ENCODE measurements around the gene PPP4R3A.
A peak's percentile ranks its signal among the peaks of the same experiment; 100 is the strongest.

Gene PPP4R3A

DNA sequence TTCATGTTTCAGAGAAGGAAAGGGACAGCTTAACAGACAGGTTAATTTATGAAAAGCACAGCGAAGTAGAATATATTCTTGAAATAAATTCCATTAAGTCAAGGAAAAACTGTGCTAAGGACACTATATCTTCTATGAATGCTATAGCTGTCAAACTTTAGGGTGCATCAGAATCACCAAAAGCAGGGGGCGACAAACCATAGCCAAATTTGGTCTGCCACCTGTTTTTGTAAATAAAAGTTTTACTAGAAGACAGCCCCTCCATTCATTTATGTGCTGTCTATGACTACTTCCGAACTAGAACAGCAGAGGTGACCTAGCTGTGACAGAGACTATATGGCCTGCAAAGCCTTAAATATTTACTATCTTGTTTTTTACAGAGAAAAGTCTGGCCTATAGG lies 25.9 kb downstream of the PPP4R3A start:
- peak overlapping the region; percentile 78 for H3K27ac Mint-ChIP-seq
- H3K4me1 Mint-ChIP-seq (ENCODE audit: low read depth) = peaks cover 64% of the 10 kb centered on the region
- H3K9me3 Mint-ChIP-seq (ENCODE audit: low read depth) = no peaks in the 10 kb centered on the region

DNA sequence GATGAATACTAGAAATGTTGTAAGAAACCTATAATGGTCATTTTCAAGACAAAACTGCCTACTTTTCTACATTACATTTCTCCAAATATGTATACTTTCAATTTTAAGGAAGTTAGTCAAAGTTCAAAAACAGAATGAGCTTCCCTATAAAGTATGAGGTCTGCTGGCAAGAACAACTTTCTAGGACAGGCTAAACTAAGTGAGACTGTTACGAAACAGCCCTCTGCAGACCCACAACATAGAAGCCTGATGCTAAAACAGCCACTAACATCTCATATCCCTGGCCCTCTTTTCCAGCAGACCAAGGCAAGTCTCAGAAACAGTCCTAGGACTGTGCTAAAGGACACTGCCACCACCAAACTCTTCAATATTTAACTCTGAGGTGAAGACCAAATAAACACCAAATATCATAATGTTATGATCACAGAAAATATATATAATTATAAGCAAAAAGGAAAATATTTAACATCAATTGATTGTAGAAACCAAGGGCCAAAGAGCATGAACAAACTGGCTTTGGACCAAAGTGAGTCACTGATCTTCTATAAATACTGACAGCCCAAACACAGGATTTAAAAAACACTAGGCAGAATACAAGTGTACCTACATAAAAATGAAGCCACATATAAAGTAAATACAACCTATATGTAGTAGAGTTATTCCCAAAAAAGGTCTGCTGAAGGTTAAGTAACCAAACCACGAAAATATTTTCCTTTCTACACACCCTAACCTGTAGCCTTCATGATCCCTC lies 27.7 kb downstream of the PPP4R3A start:
- Mint-ChIP-seq H3K9me3 (ENCODE audit: low read depth) (no peaks in the 10 kb centered on the region), H3K36me3 (peaks cover 19% of the 10 kb centered on the region), H3K27me3 (no peaks in the 10 kb centered on the region), H3K4me1 (ENCODE audit: low read depth) (peaks cover 68% of the 10 kb centered on the region), H3K4me3 (no peak overlapping the region), H3K27ac (no peak overlapping the region)

More for the DNA sequence above, 25.9 kb downstream of the PPP4R3A start:
- Mint-ChIP-seq H3K4me3 (no peak overlapping the region), H3K36me3 (peaks cover 19% of the 10 kb centered on the region), H3K27me3 (no peaks in the 10 kb centered on the region)

DNA sequence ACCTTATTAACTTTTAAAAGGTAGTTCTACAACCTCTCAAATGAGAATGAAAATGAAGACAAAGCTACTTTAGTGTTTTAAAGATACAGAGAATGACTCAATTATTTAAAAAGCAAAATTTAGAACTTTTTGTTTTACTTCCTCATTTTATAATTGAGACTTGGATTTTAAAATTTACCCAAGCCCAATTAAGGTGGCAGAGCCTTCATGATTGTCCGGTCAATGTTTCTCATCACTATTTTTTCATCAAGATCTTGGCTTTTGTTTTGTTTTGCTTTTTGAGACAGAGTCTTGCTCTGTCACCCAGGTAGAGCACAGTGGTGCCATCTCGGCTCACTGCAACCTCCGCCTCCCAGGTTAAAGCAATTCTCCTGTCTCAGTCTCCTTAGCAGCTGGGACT lies 32.7 kb downstream of the PPP4R3A start:
- no peaks in the 10 kb centered on the region for H3K9me3 Mint-ChIP-seq (ENCODE audit: low read depth)
- peaks cover 38% of the 10 kb centered on the region for H3K4me1 Mint-ChIP-seq (ENCODE audit: low read depth)
- H3K4me3 Mint-ChIP-seq = no peak overlapping the region
- H3K27ac Mint-ChIP-seq = peak overlapping the region; percentile 36
- no peaks in the 10 kb centered on the region for H3K27me3 Mint-ChIP-seq
- peaks cover 12% of the 10 kb centered on the region for H3K36me3 Mint-ChIP-seq

DNA sequence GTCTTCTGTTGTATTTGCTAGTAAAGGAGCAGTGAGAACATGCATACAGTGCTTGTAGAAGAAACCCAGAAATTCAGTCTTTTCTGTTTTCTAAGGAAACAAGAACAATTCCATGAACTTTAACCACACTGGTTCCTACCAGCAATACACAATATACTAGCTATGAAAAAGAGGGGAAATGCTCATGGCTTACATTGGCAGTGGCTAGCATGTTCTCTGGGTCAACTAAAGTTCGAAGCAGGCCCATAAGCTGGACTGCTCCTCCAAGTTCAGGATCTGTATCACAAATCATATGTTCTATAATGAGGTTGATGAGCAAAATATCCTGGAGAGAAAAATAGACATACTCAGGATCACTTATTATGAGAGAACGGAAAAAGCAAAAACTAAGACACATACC lies 37.1 kb downstream of the PPP4R3A start:
- no peak overlapping the region for H3K4me3 Mint-ChIP-seq
- peak overlapping the region; percentile 18 for H3K27ac Mint-ChIP-seq

DNA sequence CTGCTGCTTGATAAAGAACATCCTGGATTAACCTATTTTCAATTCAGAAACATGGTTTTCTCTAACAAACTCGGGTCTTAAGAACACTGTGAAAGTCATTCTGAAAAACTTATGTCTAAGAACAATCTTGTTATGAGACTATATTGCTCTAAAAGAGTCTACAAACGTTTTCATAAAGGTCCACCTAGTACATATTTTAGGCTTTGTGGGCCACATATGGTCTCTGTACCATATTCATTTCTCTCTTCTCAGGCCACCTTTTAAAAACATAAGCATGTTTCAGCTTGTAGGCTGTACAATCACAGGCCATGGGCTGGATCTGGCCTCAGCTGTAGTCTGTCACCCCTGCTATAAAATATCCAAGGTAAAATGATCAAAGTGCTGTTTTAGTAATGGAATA lies 39.9 kb downstream of the PPP4R3A start:
- Mint-ChIP-seq H3K27me3 (no peaks in the 10 kb centered on the region), H3K4me3 (no peak overlapping the region), H3K36me3 (peaks cover 14% of the 10 kb centered on the region), H3K27ac (peak overlapping the region; percentile 77), H3K4me1 (ENCODE audit: low read depth) (peaks cover 13% of the 10 kb centered on the region), H3K9me3 (ENCODE audit: low read depth) (no peaks in the 10 kb centered on the region)

More for the DNA sequence above, 37.1 kb downstream of the PPP4R3A start:
- Mint-ChIP-seq H3K36me3 (peaks cover 14% of the 10 kb centered on the region), H3K4me1 (ENCODE audit: low read depth) (peaks cover 10% of the 10 kb centered on the region), H3K27me3 (no peaks in the 10 kb centered on the region), H3K9me3 (ENCODE audit: low read depth) (no peaks in the 10 kb centered on the region)

DNA sequence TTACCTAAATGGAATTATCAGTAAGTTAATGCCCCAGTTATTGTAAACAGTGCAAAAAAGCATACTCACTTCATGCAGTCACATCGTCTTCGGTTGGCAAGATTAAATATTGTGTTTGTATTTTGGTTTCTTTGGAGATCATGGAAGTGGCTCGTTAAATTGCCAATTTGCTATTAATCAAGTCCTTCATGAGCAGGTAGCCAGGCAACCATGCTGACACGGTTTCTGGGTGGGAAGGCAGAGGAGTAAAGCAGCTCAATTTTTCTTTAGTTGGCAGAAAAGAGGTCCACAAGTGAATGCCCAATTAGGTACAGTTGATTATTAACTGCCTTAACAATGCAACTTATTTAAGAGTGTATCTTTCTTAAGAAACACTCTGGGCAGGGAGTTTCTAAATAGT lies 43.9 kb downstream of the PPP4R3A start:
- Mint-ChIP-seq H3K4me3 (no peak overlapping the region), H3K27me3 (no peaks in the 10 kb centered on the region), H3K4me1 (ENCODE audit: low read depth) (peaks cover 20% of the 10 kb centered on the region), H3K27ac (peak overlapping the region; percentile 88), H3K9me3 (ENCODE audit: low read depth) (no peaks in the 10 kb centered on the region), H3K36me3 (peaks cover 12% of the 10 kb centered on the region)

DNA sequence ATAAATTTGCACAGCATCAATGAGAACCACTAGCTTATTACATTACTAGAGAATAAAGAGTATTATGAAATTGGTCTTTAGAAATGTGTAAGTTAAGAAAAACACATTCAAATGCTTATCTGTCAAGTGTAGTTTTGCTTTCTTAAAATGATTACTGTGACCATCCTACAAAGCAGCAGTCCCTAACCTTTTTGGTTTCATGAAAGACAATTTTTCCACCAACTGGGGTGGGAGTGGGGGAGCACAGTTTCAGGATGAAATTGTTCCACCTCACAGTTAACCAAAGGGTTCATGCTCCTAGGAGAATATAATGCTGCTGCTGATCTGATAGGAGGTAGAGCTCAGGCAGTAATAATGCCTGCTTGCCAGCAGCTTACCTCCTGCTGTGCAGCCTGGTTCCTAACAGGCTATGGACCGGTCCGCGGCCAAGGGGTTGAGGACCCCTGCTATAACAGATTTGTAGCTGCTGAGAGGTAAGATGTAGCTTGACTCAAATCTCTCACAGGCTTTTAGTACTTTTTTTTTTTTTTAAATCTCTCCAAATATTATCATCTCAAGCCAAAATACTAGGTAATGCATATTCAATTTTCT lies 45.4 kb downstream of the PPP4R3A start:
- H3K9me3 Mint-ChIP-seq (ENCODE audit: low read depth) = no peaks in the 10 kb centered on the region
- peaks cover 20% of the 10 kb centered on the region for H3K4me1 Mint-ChIP-seq (ENCODE audit: low read depth)
- no peaks in the 10 kb centered on the region for H3K27me3 Mint-ChIP-seq
- H3K4me3 Mint-ChIP-seq = no peak overlapping the region
- peaks cover 3% of the 10 kb centered on the region for H3K36me3 Mint-ChIP-seq
- H3K27ac Mint-ChIP-seq = peak overlapping the region; percentile 88

DNA sequence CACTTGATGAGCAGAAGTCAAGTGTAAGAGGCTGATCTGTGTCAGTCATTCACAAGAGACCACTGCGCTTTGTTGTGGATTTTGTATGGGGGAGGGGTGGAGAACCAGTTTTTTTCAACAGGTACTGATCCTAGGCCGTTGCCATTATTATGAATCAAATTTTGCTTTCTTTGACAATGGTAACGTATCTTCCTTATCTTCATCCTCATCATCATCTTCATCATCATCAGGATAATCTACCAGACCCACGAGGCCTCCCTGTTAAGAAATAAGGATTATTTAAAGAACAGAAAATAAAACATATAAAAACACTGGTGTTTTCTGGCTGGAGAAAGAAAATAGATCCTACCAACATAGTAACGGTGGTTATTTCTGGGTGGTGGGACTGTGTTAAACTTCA lies 51.5 kb downstream of the PPP4R3A start:
- peak overlapping the region; percentile 72 for H3K27ac Mint-ChIP-seq
- peaks cover 25% of the 10 kb centered on the region for H3K4me1 Mint-ChIP-seq (ENCODE audit: low read depth)
- no peak overlapping the region for H3K4me3 Mint-ChIP-seq
- peaks cover 2% of the 10 kb centered on the region for H3K36me3 Mint-ChIP-seq
- no peaks in the 10 kb centered on the region for H3K9me3 Mint-ChIP-seq (ENCODE audit: low read depth)
- H3K27me3 Mint-ChIP-seq = no peaks in the 10 kb centered on the region

DNA sequence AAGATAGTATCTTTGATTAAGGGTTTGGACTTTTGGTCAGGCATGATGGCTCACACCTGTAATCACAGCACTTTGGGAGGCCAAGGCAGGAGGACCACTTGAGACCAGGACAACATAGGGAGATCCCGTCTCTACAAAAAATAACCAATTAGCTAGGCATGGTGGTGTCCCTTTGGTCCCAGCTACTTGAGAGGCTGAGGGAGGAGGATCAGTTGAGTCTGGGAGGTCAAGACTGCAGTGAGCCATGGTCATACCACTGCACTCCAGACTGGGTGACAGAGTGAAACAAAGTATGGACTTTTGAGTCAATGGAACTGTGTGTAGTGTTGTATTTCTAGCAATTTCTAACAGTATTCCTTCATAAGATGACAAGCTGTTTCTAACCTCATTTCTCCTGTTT lies 53.8 kb downstream of the PPP4R3A start:
- Mint-ChIP-seq H3K27ac (peak overlapping the region; percentile 78), H3K27me3 (no peaks in the 10 kb centered on the region), H3K36me3 (peaks cover 2% of the 10 kb centered on the region), H3K4me3 (no peak overlapping the region), H3K4me1 (ENCODE audit: low read depth) (peaks cover 32% of the 10 kb centered on the region), H3K9me3 (ENCODE audit: low read depth) (no peaks in the 10 kb centered on the region)

DNA sequence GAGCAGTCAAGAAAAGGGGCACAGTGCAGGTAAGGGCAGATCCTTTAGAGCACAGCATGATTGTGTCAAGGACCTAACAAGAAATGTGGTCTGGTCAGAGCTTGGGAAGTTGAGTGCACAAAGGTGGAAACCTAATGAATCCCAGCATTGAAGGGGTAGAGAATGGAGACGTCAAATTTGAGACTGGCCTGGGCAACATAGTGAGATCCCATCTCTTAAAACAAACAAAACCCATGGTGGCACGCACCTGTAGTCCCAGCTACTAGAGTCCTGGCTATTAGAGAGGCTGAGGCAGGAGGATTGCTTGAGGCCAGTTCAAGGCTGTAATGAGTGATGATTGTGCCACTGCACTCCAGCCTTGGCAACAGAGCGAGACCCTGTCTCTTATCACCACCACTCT lies 55.5 kb downstream of the PPP4R3A start:
- peaks cover 2% of the 10 kb centered on the region for H3K36me3 Mint-ChIP-seq
- peaks cover 32% of the 10 kb centered on the region for H3K4me1 Mint-ChIP-seq (ENCODE audit: low read depth)
- no peaks in the 10 kb centered on the region for H3K27me3 Mint-ChIP-seq
- peak overlapping the region; percentile 0 for H3K4me3 Mint-ChIP-seq
- H3K9me3 Mint-ChIP-seq (ENCODE audit: low read depth) = no peaks in the 10 kb centered on the region
- peak overlapping the region; percentile 61 for H3K27ac Mint-ChIP-seq

DNA sequence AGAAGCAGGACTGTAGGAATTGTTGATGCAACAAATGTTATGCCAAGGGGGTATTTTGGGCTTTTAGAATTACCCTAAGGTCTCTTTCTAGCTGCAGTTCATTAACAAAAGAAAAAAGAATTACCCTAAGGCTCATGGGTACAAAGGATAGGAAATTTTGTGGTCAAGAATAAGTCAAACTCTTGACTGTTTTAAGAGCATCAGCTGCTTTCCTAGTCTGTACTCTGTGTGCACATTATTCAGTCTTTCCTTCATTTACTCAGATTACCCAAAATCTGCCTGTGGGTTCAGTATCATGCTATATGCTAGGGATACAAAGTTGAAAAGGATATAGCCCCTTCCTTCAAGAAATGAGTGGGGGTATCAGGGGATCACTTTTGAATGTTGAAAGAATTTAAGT lies 56.0 kb downstream of the PPP4R3A start:
- H3K9me3 Mint-ChIP-seq (ENCODE audit: low read depth) = no peaks in the 10 kb centered on the region

DNA sequence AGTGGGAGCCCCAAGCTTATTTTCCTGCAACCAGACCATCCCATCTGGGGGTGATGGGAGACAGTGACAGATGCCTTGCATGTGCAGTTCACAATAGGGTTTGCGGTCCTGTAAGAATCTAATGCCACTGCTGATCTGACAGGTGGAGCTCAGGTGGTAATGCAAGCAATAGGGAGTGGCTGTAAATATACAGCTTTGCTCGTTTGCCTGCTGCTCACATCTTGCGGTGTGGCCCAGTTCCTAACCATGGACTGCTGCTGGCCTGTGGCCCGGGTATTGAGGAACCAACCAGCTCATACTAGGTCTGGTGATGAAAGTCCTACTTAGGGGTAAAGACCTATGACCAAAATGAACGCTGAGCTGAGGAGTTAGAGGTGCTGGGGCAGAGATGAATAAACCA lies 56.4 kb downstream of the PPP4R3A start:
- Mint-ChIP-seq H3K36me3 (peaks cover 2% of the 10 kb centered on the region), H3K4me1 (ENCODE audit: low read depth) (peaks cover 32% of the 10 kb centered on the region), H3K9me3 (ENCODE audit: low read depth) (no peaks in the 10 kb centered on the region), H3K4me3 (peak overlapping the region; percentile 3), H3K27ac (peak overlapping the region; percentile 61), H3K27me3 (no peaks in the 10 kb centered on the region)

More for the DNA sequence above, 56.0 kb downstream of the PPP4R3A start:
- H3K4me1 Mint-ChIP-seq (ENCODE audit: low read depth) = peaks cover 32% of the 10 kb centered on the region
- peaks cover 2% of the 10 kb centered on the region for H3K36me3 Mint-ChIP-seq
- no peaks in the 10 kb centered on the region for H3K27me3 Mint-ChIP-seq
- H3K4me3 Mint-ChIP-seq = peak overlapping the region; percentile 3
- H3K27ac Mint-ChIP-seq = peak overlapping the region; percentile 61

DNA sequence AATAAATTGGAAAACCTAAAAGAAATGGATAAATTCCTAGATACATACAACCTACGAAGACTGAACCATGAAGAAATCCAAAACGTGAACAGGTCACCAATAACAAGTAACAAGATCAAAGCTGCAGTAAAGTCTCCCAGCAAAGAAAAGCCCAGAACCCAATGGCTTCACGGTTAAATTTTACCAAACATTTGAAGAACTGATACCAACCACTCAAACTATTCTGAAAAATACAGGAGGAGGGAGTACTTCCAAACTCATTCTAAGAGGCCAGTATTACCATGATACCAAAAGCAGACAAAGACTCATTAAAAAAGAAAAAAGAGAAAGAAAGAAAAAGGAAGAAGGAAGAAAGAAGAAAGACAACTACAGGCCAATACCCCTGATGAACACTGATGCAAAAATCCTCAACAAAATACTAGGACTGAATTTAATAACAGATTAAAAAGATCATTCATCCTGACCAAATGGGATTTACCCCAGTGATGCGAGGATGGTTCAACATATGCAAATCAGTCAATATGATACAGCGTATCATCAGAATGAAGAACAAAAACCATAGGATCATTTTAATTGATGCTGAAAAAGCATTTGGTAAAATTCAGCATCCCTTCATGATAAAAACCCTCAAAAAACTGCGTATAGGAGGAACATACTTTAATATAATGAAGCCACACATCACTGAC lies 65.6 kb downstream of the PPP4R3A start:
- no peak overlapping the region for H3K27ac Mint-ChIP-seq
- no peaks in the 10 kb centered on the region for H3K4me1 Mint-ChIP-seq (ENCODE audit: low read depth)
- H3K9me3 Mint-ChIP-seq (ENCODE audit: low read depth) = no peaks in the 10 kb centered on the region
- no peak overlapping the region for H3K4me3 Mint-ChIP-seq
- H3K36me3 Mint-ChIP-seq = peaks cover 2% of the 10 kb centered on the region
- no peaks in the 10 kb centered on the region for H3K27me3 Mint-ChIP-seq

DNA sequence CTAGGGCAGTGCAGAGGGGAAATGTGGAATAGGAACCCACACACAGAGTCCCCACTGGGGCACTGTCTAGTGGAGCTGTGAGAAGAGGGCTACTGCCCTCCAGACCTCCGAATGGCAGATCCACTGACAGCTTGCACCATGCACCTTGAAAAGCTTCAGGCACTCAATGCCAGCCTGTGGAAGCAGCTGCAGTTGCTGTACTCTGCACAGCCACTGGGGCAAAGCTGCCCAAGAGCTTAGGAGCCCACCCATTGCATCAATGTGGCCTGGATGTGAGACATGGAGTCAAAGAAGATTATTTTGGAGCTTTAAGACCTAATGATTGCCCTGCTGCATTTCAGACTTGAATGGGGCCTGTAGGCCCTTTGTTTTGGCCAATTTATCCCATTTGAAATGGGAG lies 70.8 kb downstream of the PPP4R3A start:
- H3K27me3 Mint-ChIP-seq = peaks cover 2% of the 10 kb centered on the region
- no peaks in the 10 kb centered on the region for H3K9me3 Mint-ChIP-seq (ENCODE audit: low read depth)
- no peaks in the 10 kb centered on the region for H3K4me1 Mint-ChIP-seq (ENCODE audit: low read depth)
- peaks cover 9% of the 10 kb centered on the region for H3K36me3 Mint-ChIP-seq
- H3K27ac Mint-ChIP-seq = no peak overlapping the region
- no peak overlapping the region for H3K4me3 Mint-ChIP-seq

DNA sequence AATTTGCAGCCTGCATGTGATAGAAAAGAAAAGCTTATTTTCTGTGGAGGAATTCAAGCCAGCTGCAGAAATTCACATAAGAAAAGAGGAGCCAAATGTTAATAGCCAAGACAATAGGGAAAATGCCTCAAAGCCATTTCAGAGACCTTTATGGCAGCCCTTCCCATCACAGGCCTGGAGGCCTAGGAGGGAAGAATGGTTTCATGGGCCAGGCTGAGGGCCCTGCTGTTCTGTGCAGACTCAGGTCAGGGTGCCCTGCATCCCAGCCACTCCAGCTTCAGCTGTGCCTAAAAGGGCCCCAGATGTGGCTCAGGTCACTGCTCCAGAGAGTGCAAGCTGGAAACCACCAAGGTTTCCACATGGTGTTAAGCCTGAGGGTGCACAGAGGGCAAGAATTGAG lies 71.3 kb downstream of the PPP4R3A start:
- no peaks in the 10 kb centered on the region for H3K9me3 Mint-ChIP-seq (ENCODE audit: low read depth)
- peaks cover 2% of the 10 kb centered on the region for H3K27me3 Mint-ChIP-seq
- H3K4me3 Mint-ChIP-seq = no peak overlapping the region

More for the DNA sequence above, 71.3 kb downstream of the PPP4R3A start:
- Mint-ChIP-seq H3K27ac (no peak overlapping the region), H3K36me3 (peaks cover 9% of the 10 kb centered on the region), H3K4me1 (ENCODE audit: low read depth) (no peaks in the 10 kb centered on the region)
